Ascending aorta (tissue), 2 donors: ENCODE results near the gene RNF5. TPM values are rescaled to one million over a fixed set of nuclear protein-coding genes. Genes with fewer than 3 reads are reported as not detected.
A peak's percentile ranks its signal among the peaks of the same experiment; 100 is the strongest.

Source experiments
- DNase-seq, 2 donors: peaks; one replicate each; pipeline ENCODE4 v3.0.0-alpha.2; 2019; ENCODE audit warnings: low spot score in 2 of 2
- H3K27ac ChIP-seq, 2 donors: fragments of 200-600 bp; sonication (generic); one replicate each; pipeline ENCODE4 v1.5.1; 2016 to 2017; ENCODE audit warnings: mild to moderate bottlenecking in 1 of 2
- H3K27me3 ChIP-seq: fragments of 200-600 bp; sonication (generic); one replicate; pipeline ENCODE4 v1.5.1; 2017
- H3K36me3 ChIP-seq, 2 donors: fragments of 200-600 bp; sonication (generic); one replicate each; pipeline ENCODE4 v1.5.1; 2016
- H3K4me1 ChIP-seq, 2 donors: fragments of 200-600 bp; sonication (generic); one replicate each; pipeline ENCODE4 v1.5.1; 2016 to 2017; ENCODE audit warnings: mild to moderate bottlenecking in 1 of 2
- H3K4me3 ChIP-seq, 2 donors: fragments of 200-600 bp; sonication (generic); one replicate each; pipeline ENCODE4 v1.5.1; 2016 to 2017; ENCODE audit warnings: mild to moderate bottlenecking in 1 of 2
- H3K9me3 ChIP-seq, 2 donors: fragments of 200-600 bp; sonication (generic); one replicate each; pipeline ENCODE4 v1.5.1; 2016
- CTCF ChIP-seq, 3 experiments: fragments of 200-600 bp in 2 of 3; fragments of 450-650 bp in 1 of 3; sonication (generic) in 2 of 3; IDR thresholded peaks; one replicate each; pipeline ENCODE4 v1.5.1; 2016 to 2019; ENCODE audit warnings: antibody characterized with exemption in 3 of 3, mild to moderate bottlenecking in 1 of 3, moderate library complexity in 1 of 3
- intact Hi-C: fragments of 100-400 bp; cut with DNase I; formaldehyde crosslinking; loops from one replicate; pipeline ENCODE4 v1.15.1; 2023
- total RNA-seq: library from RNA; depleted of rRNA; stranded (reverse); fragments of >200 nt; gene quantifications from one replicate; pipeline ENCODE4 v1.1.0, GENCODE V29; 2016

RNF5 gene
- total RNA-seq, 1 donor from 2014 or later: 73.0 TPM

- no peaks in the 10 kb centered on the region for H3K4me1 ChIP-seq
- TF ChIP-seq CTCF (IDR thresholded peaks at IDR 0.05): no peak
- peak within 1 kb of the TSS; percentile 4 to 18 for H3K27ac ChIP-seq
- H3K9me3 ChIP-seq: no peaks in the 10 kb centered on the region
- H3K36me3 ChIP-seq: peaks cover 44 to 55% of the 10 kb centered on the region in 2 donors
- no peaks in the 10 kb centered on the region for H3K27me3 ChIP-seq
- H3K4me3 ChIP-seq: no peak within 1 kb of the TSS
- no peak for DNase-seq
- intact Hi-C loops: no loop called here
These were observed 13.9 kb upstream of the RNF5 start, which contains the start of gene EGFL8 for GRCh38 chr6:32164295-32164694. Gene EGFL8, plus strand, starts transcription at chr6:32164595. Its CDS starts 1,571 bp downstream, at chr6:32166166.

GRCh38 chr6:32166411-32167061 lies 11.7 kb upstream of the RNF5 start:
- intact Hi-C loops: no loop called here
- Histone ChIP-seq H3K4me1 (no peaks in the 10 kb centered on the region), H3K27me3 (no peaks in the 10 kb centered on the region), H3K36me3 (peaks cover 46 to 75% of the 10 kb centered on the region in 2 donors), H3K9me3 (no peaks in the 10 kb centered on the region), H3K27ac (no peak overlapping the region), H3K4me3 (no peak overlapping the region)
- TF ChIP-seq CTCF (IDR thresholded peaks at IDR 0.05): no peak
- no peak for DNase-seq

GRCh38 chr6:32167154-32167760 lies 10.9 kb upstream of the RNF5 start:
- intact Hi-C loops: no loop called here
- H3K4me1 ChIP-seq: no peaks in the 10 kb centered on the region

GRCh38 chr6:32167761-32168262 lies 10.4 kb upstream of the RNF5 start:
- intact Hi-C loops: no loop called here
- Histone ChIP-seq H3K27me3 (no peaks in the 10 kb centered on the region), H3K9me3 (no peaks in the 10 kb centered on the region), H3K4me3 (no peak overlapping the region), H3K36me3 (peaks cover 44 to 68% of the 10 kb centered on the region in 2 donors), H3K4me1 (no peaks in the 10 kb centered on the region), H3K27ac (no peak overlapping the region)
- no peak for TF ChIP-seq CTCF (IDR thresholded peaks at IDR 0.05)
- no peak for DNase-seq

More at GRCh38 chr6:32167154-32167760, 10.9 kb upstream of the RNF5 start:
- TF ChIP-seq CTCF (IDR thresholded peaks at IDR 0.05): no peak
- DNase-seq: no peak
- Histone ChIP-seq H3K9me3 (no peaks in the 10 kb centered on the region), H3K4me3 (no peak overlapping the region), H3K27ac (no peak overlapping the region), H3K36me3 (peaks cover 46 to 73% of the 10 kb centered on the region in 2 donors), H3K27me3 (no peaks in the 10 kb centered on the region)

GRCh38 chr6:32168350-32168749 lies 9.9 kb upstream of the RNF5 start:
- TF ChIP-seq CTCF (IDR thresholded peaks at IDR 0.05): no peak
- intact Hi-C loops: no loop called here
- no peaks in the 10 kb centered on the region for H3K4me1 ChIP-seq

More at GRCh38 chr6:32168350-32168749, 9.9 kb upstream of the RNF5 start:
- no peaks in the 10 kb centered on the region for H3K27me3 ChIP-seq
- no peak overlapping the region for H3K27ac ChIP-seq
- H3K4me3 ChIP-seq: no peak overlapping the region
- H3K36me3 ChIP-seq: peaks cover 41 to 64% of the 10 kb centered on the region in 2 donors
- no peak for DNase-seq
- no peaks in the 10 kb centered on the region for H3K9me3 ChIP-seq
